NCI-H1092 (cell line): ENCODE measurements around the gene CARHSP1.
"Not testable (repeated sequence)": the region's sequence is repeated elsewhere in the genome, so short reads cannot be mapped to it uniquely, and the experiment has no call there.

Source experiments
- DNase-seq: peaks from one replicate; lab custom pipeline; 2025; lab: John Stamatoyannopoulos, UW

The CARHSP1 gene

DNA sequence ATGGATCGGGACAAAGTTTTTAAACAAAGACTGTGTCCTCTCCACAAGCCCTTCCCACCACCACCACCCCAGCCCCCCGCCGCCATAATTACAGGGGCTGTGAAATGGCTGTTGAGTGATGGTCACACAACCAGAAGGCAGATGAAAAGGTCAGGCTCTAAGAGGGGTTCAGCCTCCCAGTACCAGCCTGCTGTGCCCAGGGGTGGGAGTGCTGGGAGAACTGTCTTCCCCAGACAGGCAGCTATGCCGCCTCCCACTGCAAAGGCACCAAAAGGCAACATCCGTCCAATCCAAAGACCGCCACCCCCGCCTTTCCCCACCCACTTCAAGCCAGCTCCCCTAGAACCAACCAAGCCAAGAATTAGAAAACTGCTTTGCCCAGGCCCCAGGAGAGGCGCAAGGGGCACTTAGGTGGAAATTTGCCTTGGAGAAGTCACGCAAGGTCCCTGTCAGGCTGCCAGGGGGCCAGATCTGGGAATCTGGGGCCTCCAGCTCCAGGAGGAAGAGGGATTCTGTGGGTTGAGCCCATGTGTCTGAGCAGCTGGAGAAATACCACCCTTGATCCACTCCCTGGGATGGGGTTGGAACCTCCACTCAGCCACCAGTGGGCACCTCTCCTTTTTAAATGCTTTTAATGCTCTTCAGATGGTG, 14.4 kb downstream of the CARHSP1 start:
- no peak for DNase-seq

GRCh38 chr16:8853611-8854010, 15.2 kb downstream of the CARHSP1 start:
- DNase-seq = no peak

- no peak for DNase-seq
Measured at GRCh38 chr16:8853150-8853549, 15.7 kb downstream of the CARHSP1 start.

- DNase-seq = no peak
Measured at GRCh38 chr16:8852534-8852933, 16.3 kb downstream of the CARHSP1 start.

GRCh38 chr16:8851761-8852403, 16.9 kb downstream of the CARHSP1 start:
- DNase-seq = no peak

GRCh38 chr16:8850279-8850885, 18.4 kb downstream of the CARHSP1 start:
- DNase-seq = no peak

DNA sequence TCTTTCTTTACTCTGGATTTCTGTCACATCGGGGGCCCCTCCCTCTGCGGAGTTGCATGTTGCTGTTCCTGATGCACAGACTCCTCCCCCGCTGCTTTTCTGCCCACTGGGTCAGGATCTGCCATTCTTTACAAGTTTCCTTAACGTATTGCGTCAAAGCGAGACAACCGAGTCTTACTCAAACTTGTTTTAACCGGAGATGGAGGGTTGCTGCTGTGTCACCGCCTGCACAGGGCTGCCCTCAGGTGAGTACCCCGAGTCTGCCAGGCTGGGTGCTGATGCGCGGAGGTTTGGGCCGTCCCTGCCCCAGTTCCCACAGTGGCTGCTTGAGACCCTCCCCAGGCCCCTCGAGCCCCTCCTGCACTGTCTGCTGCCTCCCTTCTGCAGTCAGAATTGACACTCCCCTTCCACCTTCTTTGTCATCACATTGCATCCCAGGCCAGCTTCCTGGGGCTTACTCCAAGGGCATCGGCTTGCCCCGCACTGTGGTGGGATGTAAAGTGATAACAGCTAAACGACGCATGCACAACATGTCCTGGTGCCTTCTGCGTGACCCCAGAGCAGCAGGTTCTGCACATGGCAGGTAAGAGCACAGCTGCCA, 19.3 kb downstream of the CARHSP1 start:
- DNase-seq = no peak

GRCh38 chr16:8848939-8849391, 19.8 kb downstream of the CARHSP1 start:
- DNase-seq = no peak

GRCh38 chr16:8848231-8848938, 20.4 kb downstream of the CARHSP1 start:
- DNase-seq = no peak

- no peak for DNase-seq
Measured at GRCh38 chr16:8847623-8848022, 21.2 kb downstream of the CARHSP1 start.

GRCh38 chr16:8847145-8847544, 21.7 kb downstream of the CARHSP1 start:
- DNase-seq = no peak

GRCh38 chr16:8846401-8846932, 22.3 kb downstream of the CARHSP1 start:
- no peak for DNase-seq

DNA sequence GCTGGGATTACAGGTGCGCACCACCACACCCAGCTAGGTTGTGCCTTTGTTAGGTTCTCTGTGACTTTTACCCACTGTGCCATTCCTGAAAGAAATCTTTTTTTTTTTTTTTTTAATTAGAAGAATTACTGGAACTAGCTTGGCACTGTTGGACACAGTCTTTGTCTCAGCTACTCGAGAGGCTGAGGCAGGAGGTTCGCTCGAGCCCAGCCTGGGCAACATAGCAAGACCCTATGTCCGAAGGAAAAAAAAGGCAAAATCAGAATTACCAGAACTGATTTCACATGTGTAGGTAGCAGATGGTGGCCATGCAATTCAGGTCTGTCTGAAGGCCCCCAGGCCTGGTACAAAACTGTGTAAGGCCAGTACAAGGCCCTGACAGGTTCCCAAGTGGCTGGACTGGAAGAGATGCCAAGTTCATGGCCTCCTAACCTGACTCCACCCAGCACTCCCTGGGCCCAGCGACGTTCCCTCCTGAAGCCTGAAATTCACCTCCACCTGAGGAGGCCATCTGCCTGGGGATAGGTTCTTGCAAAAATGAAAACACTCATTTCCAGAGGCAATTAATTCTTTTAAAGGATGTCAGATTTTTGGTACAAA, 23.0 kb downstream of the CARHSP1 start:
- no peak for DNase-seq

GRCh38 chr16:8843296-8843695, 25.5 kb downstream of the CARHSP1 start:
- not testable (repeated sequence) for DNase-seq

DNA sequence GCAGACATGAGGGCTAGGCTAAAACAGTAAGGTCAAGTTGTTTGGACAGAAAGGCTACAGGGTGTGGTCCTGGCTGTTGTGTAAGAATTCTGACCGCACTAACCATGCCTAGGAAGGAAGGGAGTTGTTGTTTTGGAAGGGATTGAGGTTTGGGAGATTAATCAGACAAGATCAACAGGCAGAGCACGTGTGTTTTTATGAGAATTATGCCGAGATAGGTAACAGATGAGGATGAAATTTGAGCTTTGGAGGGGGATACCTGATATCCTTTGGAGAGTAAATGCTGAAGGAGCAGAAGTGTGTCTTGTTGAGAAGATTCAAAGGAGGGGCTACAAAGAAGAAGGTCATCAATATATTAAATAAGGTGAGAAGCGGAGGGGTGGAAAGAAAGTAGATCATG, 26.8 kb downstream of the CARHSP1 start:
- DNase-seq = not testable (repeated sequence)

GRCh38 chr16:8837594-8837993, 31.2 kb downstream of the CARHSP1 start:
- DNase-seq = not testable (repeated sequence)

- not testable (repeated sequence) for DNase-seq
Measured at GRCh38 chr16:8836797-8837196, 32.0 kb downstream of the CARHSP1 start.

GRCh38 chr16:8832717-8833105, 36.1 kb downstream of the CARHSP1 start:
- DNase-seq = no peak

DNA sequence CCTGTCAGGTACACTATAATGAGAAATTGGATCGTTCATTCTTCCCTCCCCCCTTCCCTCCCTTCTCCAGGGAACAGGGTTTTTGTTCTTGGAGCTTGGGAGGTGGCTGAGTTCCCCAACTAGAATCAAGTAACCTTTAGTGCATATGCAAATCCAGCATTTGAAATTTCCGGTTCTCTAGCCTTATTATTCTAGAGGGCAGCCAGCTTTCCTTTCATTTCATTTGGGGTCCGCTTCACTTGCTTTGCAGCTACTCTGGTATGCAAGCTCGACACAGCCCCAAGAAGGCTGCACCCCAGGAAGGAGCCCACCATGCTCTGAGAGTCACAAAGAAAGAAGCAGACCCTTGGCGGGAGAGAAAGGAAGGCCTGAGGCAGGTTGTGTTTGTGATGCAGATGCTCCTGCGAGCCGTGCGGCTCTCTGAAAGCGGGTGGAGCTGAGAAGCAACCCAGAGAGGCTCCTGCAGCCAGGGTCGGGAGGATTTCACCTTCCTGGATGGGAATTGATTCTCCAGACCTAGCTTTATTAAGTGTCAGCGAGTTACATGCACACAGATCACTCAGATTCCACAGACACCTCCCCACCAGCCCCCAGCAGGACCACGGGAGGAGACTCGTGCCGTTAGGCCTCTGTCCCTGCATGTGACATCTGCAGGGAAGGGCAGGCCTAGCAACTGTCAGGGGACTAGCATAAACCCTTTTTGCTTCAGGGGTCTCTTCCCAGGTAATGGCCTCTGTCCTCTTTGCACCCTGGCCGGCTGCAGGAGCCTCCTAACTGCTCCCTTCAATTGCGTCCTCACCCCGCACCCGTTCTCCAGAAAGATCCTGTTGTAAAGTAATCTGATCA, 36.7 kb downstream of the CARHSP1 start:
- no peak for DNase-seq

DNA sequence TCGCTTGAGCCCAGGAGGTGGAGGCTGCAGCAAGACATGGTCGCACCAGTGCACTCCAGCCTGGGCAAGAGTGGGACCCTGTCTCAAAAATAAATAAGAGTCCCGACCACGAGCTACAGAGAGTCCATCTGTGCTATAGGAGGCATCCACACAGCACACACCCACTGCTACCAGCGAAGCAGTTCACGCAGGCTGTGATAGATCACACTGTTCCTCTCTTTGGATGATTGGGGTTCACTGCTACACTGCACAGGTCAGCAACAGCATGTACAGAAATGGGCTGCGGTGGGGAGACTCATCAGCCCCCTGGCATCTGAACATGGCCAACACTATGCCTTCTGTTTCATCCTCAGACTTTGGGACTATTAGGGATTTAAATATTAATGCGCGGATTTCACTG, 37.4 kb downstream of the CARHSP1 start:
- DNase-seq = no peak
